Stimulated activated CD8-positive, alpha-beta memory T cell treated with anti-CD3 and anti-CD28 coated beads, Interleukin-12 subunit alpha, Interleukin-12 subunit beta, amount 100 ng/mL, for 24 hours (primary cell): ENCODE data around the gene MACROD2.

Experiments used
- DNase-seq: peaks from one replicate; pipeline ENCODE4 v3.0.0-alpha.2; 2020; ENCODE audit errors: extremely low read depth

Gene MACROD2

DNA sequence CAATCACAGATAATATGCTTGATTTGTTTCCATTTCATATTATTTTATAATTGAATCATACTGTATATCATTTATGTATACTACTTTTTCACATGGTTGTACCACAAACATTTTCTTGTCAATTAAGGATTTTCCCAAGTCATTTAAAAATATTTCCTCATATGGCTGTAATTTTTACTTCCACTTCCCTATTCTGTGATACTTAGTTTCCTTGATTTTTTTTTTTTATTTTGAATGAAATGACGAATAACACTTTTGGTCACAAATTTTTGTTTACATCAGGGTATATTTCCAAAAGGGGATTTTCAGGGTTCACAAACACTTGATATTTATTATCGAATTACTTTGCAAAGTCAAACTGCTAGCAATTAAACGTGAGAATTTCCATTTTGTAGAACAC, 2062.3 kb downstream of the MACROD2 start:
- DNase-seq: no peak

DNA sequence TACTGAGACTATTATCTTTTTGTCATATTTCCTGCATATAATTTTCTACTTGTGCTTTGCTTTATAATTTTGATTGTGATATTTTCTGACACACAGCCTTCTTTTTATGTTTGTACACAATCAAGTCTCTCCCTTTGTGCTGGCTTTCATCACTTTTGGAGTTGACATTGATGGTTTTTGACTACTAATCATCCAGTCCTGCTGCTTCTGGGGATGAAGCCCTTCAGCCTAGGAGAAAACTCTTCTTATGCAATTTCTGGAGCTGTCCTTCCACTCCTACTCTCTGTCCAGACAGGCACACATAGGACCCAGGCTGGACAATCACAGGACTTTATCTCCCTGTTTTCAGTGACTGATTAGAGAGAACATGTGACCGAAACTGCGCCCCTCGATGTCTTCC, 2063.0 kb downstream of the MACROD2 start:
- no peak for DNase-seq

DNA sequence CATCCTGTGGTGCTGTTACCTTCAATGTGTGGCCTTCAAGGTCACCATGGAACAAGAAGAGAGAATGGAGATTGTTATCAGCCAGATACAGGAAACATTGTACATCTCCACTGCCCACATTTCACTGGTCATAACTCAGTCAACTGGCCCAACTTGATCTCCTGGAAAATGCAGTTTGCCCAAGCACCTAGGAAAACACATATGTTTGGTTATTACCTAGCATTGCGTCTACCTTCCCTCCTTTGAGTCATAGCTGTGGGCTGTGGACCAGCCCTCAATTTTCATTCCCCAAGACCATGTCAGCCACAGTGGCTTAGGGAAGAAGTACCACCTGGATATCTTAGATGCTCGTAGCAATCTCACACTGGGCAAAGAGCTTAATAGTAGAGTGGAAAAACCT, 2064.5 kb downstream of the MACROD2 start:
- no peak for DNase-seq

DNA sequence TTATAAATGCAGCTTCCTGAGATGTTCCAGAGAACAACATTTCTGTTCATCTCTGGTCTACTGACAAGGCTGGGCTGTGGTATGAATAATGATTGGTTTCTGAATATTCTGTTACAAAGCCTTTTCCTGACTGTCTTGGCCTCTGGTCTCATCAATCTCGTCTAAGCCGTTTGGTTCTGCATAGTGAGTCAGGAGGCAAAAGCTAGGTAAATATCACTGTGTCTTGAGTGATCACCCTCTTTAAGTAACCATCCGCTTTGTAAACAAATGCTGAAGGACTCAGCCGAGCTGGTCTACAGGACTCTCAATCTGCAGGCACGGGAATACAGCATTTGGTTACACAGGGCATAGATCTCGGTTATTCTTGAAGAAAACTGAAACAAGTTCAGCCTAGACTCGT, 2066.0 kb downstream of the MACROD2 start:
- no peak for DNase-seq

DNA sequence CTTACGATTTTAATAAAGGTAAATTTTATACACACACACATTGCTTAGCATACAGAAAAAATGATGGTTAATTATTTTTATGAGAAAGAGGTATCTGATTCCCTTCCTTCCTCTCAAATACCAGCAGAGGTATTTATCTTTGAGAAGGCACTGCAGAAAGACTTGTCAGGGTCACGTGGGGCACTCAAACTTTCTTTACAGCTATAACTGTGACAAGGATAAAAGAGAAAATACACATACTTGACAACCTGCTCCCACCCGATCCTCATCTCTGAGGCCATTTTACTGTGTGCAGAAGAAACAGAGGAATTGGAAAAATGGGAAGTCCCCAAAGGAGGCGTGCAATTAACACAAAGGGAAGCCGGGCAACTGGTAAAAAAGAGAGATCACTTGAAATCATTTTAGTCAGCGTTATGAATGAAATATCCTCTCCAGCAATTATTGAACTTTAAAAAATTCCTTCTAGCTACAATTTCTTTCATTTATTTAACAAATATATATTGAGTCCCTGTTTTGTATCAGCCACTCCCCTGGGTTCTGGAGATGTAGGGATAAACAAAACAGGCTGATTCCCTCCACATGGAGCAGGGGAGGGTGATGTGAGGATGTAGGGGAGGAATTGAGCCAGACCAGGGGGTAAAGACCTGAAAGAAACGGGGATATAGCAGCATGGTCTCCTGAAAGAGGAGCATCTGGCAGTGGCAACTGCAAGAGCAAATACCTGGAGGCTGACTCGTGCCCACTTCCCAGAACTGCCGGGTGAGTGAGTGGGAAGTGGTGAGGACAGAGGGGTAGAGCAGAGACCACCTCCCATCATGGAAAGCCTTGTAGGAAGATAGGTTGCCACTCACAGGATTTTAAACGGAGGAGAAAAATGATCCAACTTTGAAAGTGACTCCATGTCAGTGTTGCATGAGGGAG, 2067.6 kb downstream of the MACROD2 start:
- DNase-seq: no peak

DNA sequence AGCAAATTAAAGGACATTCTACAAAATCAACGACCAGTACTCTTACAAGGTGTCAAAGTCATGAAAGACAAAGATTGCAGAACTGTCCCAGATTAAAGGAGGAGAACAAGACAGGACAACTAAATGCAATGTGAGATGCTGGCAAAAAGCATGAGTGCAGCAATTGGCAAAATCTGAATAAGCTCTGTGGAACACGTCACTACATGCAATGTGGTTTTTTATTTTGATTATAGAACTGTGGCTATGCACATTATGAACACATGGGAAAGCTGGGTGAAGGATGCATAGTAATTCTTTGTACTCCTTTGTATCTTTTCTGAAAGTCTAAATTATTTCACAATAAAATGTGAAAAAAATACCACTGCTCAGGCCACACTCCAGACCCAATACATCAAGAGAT, 2068.6 kb downstream of the MACROD2 start:
- DNase-seq: no peak

DNA sequence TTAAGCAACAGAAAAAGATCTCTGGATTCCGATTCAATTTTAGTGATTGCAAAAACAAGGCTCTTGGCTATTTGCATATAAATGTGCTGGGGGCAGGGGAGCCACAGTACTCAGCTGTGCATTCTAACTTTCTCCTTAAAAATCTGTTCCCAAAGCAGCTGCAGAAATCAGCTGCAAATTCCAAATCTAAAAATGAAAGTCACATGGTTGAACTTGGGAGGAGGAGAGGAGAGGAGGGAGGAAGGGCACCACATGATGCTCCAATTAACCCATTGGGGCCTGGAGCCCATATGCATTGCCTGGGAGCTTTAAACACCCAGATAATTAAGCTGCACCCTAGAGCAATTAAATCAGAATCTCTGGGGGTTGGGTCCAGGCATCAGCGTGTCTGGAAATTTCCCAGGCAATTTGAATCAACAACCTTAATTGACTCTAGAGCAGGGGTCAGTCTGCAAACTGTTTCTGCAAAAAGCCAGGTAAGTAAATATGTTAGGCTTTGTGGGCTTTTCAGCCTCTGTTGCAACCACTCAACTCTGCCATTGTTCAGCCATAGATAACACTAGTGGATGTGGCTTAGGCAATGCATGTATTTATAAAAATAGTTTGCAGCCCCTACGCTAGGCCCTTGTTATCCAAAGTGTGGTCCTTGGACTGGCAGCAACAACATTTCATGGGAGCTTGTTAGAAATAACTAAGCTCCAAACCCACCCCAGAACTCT, 2069.8 kb downstream of the MACROD2 start:
- DNase-seq: no peak

DNA sequence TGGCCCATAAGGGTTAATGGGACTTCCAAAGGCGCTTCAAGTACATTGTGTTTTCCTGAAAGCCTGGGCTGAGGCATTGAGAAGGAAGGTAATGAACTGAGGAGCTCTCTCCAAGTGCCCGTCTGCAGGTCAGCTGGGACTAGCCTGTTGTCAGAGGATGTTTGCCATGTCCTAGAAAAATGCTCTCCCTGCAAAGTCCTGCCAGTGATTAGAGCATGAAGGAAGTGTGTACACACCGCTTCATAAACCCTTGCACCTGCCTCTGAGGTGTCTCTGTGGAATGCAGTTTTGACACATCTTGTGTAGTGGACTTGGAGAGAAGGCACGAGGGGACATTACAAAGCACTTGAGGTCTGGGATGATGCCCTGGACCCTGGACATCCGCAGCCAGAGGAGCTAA, 2071.3 kb downstream of the MACROD2 start:
- DNase-seq: no peak

DNA sequence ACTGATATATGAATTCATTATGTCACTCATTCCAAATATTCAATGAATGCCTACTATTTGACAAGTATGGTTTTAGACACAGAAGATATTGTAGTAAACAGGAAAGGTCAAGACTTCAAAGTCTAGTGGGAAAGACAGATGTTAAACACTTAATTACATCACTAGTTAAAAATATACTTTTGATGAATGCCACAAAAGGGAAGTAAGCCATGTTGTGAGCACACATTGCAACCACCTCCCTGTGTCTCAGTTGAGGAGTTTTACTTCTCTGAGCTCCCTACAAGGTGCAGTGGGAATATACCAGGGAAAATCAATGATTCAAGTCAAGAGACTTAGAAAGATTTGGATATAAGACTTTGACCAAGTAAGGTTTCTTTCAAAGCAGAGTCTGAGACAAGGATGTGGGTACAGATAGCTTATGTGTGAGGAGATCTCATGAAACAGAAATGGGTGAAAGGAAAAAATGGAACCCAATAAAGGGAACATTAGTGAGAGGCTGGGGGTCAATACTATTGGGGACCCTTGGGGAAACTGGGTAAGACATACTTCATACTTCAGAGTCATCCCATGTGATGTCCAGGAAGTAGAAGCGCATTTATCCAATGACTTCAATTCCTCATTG, 2074.2 kb downstream of the MACROD2 start:
- no peak for DNase-seq

DNA sequence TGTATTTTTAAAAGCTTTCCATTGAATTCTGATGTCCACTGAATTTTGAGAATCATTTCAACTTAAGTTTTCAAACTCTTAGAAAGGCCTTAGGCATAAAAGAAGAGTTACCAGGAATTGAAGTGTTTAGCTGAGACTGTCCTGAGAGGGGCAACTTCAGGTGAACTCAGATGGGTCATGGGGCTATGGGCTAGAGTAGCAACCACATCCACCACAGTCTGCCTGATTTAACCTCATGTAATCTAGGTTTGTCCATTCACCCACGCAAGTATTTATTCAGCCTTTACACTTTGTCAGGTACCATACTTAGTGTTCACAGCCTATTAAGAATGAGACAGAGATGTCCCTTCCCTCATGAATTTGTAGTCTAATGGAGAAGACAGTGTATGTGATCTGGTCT, 2076.9 kb downstream of the MACROD2 start:
- DNase-seq: no peak

DNA sequence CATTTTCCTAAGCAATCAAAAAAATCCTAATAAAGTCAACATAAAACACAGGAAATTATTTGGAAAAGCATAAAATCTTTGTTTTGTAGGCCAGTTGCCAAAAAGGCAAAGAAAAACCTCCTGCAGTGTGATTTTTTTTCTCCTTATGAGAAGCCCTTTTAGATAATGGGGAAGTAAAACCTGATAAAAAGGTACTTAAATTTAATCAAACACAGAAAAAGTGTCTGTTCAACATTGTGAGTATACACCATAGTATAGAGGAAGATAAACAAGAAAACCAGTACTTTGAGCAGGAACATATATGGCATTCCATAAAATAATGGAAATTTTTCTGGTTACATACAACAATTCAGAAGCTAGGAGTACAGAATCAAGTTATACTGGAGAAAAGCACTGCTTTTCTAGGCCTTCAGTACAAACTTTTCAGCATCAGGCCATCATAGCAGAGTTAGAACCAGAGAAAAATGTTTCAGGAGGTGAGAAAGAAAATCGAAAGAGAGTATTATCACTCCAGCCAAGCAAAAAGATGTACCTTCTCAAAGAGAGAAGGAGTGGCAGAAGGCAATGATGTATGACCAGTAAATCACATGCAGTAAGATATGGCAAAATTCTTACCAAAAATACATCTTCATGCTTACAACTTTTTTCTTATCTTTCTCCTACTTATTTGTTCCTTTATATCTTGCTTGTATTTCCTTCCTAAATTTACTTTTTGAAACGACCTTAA, 2083.0 kb downstream of the MACROD2 start:
- DNase-seq: no peak

DNA sequence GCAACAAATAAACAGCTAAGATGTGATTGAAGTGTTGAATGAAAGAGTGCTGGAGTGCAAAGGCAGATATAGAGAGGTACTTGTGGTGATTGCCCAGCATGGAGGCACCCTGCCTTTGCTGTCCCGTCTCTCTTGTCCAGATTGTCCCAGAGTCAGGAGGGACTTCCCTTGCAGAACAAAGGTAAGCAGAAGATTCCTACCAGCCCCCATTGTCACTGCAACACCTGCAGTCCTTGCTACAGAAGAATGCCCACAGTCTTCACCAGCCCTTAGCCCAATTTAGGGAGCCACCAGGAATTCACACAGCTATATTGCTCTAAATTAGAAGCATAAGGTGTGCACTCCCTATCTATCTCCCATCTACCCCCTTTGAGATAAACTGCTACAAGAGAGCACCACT, 2086.1 kb downstream of the MACROD2 start:
- no peak for DNase-seq

DNA sequence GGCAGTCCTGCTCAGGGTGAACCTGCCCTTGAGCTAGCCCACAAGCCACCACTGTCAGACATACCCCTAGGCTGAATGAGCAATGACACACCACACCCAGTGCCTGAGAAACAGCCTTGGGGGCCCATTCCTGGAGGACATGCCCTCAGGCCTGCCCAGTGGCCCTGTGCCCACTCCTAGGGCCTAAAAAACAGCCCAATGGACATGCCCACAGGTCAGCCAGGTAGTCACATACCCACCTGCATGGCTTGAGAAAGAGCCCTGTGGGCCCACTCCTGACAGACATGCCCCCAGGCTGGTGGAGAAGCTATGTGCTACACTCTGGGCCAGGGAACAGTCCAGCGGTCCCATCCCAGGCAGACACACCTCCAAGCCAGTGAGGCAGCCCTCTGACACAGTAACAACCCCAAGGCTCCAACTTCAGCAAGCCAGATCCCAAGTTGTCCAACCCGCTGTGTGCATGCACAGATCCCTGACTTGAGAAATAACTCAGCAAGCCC, 2086.8 kb downstream of the MACROD2 start:
- DNase-seq: no peak

DNA sequence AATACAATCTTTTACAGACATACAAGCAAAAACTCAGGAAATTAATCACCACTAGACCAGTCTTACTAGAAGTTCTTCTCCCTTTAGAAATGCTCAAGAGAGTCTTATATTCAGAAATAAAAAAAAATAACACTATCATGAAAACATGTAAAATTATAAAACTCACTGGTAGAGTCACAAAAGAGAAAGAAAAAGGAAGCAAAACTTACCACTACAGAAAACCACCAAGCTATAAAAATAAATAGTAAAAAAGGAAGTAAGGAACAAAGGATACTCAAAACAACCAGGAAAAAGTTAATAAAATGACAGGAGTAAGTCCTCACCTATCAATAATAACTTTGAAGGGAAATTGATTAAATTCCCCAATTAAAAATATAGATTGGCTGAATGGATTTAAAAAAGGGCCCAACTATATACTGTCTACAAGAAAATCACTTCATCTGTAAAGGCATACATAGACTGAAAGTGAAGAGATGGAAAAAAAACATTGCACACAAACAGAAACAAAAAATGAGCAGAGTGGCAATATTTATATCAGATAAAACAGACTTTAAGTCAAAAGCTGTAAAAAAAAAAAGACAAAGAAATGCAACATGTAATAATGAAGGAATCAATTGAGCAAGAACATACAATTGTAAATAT, 2088.4 kb downstream of the MACROD2 start:
- no peak for DNase-seq

DNA sequence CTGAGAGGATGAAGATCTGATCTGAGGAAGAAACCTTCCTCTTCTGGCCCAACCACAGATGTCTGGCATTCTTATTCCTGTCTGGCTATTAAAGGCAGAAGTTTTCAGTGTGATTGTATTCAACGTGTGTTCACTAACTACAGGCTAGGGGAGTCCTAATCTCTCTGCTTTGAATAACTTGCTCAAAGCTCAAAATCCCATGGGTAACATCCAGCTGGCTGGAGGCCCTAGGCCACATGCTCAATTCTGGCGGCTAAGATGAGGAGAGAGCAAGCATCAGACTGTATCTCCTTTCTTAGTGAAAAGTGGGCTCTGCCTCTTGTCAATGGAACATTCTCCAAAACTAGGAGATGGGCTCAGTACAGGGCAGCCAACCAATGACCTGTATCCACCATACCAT, 2099.9 kb downstream of the MACROD2 start:
- DNase-seq: no peak

DNA sequence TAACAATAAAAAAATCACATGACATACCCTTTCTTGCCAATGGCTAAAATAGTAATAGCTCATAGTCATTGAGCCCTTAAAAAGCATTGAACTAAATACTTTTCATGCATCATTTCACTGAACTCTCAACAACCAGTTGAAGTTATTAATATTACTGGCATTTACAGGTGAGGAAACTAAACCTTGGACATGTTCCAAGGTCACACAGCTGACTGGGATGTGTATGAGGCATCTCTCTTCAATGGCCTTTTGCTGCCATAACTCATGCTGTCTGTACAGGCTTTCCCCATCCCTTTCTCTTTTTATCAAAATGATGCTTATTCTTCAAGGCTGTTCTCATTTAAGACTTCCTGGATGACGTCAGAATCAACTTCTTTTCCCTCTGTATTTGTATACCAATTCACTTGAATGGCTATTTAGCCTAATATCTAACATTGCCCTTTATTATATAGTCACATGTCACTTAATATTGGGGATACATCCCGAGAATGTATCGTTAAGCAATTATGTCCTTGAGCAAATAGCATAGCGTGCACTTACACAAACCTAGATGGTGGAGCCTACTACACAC, 2101.5 kb downstream of the MACROD2 start:
- no peak for DNase-seq

DNA sequence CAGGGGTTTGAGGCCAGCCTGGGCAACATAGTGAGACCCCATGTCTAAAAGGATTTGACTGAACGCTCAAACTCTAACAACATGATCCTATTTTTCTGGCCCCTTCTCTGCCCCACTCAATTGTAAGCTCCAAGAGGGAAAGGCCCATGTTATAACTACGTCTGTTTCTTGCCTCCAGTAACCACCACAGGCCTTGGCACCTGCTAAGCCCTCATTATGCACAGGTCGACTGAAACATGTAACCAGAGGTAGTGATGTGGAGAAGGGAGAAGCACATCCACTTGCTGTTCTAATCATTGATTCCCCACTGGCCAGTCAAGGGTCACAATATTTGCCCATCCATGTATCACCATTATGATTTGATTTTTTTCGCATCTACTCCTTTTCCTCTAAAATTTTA, 2102.5 kb downstream of the MACROD2 start:
- DNase-seq: no peak

DNA sequence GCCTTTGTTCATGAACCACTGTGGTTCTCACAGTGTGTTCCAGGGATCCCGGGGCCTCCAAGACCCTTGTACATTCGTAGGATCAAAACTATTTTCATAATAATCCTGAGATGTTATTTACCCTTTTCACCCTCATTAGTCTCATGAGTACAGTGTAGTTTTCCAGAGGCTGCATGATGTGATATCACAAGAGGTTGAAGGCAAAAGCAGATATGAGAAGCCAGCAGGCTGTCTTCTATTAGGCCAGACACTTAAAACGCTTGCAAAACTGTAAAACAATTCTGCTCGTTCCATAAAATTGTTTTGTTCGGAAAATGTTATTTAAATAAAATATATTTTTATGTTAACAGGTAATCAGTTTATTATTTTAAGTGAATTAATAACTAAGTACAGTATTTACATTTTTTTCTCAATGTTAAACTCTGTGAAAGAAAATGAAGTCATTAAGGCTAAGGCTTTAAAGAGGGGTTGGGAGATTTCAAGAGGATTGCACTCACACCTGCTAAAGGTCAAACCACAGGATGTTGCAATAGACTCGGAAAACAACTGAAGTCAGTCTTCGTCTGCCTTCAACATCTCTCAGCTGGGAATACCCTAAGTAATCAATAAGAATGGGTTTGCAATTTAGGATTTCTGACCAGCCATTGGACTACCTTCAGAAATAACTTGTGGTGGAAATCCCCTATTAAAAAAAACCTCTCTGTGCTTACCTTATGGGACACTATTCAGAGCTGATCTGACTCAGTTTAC, 2103.7 kb downstream of the MACROD2 start:
- no peak for DNase-seq

DNA sequence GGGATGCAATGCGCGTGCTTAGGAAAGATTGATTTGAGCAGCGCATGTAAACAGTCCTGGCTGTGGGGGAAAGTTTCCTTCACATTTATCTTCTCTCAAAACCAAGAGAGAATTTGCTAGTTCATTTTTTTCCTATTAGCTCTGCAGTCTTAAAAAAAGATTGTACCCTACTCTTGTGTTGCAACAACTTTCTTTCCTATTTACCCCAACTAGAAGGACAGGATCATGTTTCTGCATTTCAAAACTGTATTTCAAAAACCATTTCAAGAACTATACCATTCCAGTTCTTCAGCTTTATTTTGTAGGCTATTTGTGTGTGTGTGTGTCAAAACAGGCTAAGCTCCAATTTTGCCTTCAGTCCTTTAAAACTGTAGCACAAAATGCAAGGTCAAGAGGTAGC, 2104.8 kb downstream of the MACROD2 start:
- no peak for DNase-seq

DNA sequence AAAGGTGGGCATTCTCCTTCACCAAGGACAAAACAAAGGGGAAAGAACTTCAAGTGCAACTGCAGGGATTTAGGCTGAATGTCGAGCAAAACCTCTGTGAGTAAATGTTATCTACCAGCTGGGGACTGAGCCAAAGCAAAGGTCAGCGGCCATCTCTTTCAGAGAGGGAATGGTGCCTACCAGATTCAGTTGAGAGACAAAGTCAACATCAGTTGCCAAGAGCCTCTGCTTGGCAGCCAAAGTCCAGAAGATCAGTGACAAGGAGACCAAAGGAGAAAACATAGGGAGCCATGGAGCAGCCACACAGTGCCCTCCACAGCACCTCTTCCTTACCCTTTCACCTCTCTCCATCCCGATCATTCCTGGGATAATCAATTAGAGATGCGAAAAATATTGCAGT, 2105.5 kb downstream of the MACROD2 start:
- DNase-seq: no peak
